Stimulated activated naive CD8-positive, alpha-beta T cell treated with anti-CD3 and anti-CD28 coated beads, Interleukin-15, Interleukin-2, amounts not matched to agents 100 ng/mL and 50 ng/mL, for 24 hours (primary cell): ENCODE data around the gene CHST9.

ENCODE experiments used
- H3K27ac Mint-ChIP-seq: one replicate; pipeline ENCODE4 v1.8.0; 2021; ENCODE audit warnings: mild to moderate bottlenecking, mixed read lengths
- H3K27me3 Mint-ChIP-seq: one replicate; pipeline ENCODE4 v1.8.0; 2021; ENCODE audit warnings: mixed read lengths
- H3K36me3 Mint-ChIP-seq: one replicate; pipeline ENCODE4 v1.8.0; 2021; ENCODE audit warnings: low read depth, mixed read lengths
- H3K4me1 Mint-ChIP-seq: one replicate; pipeline ENCODE4 v1.8.0; 2021; ENCODE audit warnings: low read depth, mixed read lengths
- H3K4me3 Mint-ChIP-seq: one replicate; pipeline ENCODE4 v1.8.0; 2021; ENCODE audit warnings: mild to moderate bottlenecking, mixed read lengths
- H3K9me3 Mint-ChIP-seq: one replicate; pipeline ENCODE4 v1.8.0; 2021; ENCODE audit warnings: mixed read lengths

CHST9 gene

DNA sequence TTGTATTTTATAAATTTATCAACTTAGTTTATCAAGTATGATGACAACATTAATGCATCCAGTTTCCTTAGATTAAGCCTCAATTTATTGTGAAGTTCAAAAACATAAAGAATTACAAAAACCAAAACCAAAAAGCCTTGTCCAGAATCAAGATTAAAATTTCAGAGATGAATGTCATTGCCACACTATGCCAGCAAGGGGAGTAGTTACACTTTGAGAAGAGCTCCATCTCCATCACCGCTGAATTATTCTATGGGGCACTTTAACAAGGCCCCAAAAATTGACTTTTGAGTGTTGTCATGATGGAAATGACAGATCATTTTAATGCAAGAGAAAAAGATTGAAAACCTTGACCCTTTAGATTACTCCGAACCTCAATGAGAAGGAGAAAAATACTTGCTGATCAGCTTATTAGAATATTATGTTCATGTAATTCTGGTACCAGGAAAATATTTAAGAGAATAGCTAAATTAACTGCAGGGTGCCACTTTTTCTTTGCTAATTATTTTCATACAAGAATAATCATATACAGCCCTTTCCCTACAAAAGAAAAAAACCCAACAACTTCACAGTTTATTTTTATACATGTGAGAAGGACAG, 167.1 kb downstream of the CHST9 start:
- Mint-ChIP-seq H3K27me3 (no peaks in the 10 kb centered on the region), H3K27ac (no peak overlapping the region), H3K4me1 (no peaks in the 10 kb centered on the region), H3K9me3 (peaks cover 5% of the 10 kb centered on the region), H3K4me3 (no peak overlapping the region), H3K36me3 (no peaks in the 10 kb centered on the region)

DNA sequence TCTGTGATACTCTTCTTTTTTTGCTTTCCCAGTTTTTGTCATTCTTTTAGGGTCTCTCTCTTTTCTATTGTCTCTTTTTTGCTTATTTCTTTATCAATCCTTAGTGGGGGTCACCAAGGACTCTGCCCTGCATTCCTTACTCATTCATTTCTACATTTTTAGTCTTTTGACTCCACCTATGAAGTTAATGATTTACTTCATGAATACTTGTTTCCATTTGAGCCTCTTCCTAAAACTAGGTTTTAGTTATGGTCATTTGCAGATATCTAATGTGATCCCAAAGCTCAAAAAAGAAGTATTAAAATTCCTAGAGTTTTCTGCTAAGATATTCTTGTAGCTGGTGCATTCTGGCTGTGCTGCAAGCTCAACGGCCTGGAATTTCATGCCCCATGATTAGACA, 170.3 kb downstream of the CHST9 start:
- Mint-ChIP-seq H3K9me3 (peaks cover 4% of the 10 kb centered on the region), H3K27ac (no peak overlapping the region), H3K27me3 (no peaks in the 10 kb centered on the region), H3K4me1 (no peaks in the 10 kb centered on the region), H3K4me3 (no peak overlapping the region), H3K36me3 (no peaks in the 10 kb centered on the region)

DNA sequence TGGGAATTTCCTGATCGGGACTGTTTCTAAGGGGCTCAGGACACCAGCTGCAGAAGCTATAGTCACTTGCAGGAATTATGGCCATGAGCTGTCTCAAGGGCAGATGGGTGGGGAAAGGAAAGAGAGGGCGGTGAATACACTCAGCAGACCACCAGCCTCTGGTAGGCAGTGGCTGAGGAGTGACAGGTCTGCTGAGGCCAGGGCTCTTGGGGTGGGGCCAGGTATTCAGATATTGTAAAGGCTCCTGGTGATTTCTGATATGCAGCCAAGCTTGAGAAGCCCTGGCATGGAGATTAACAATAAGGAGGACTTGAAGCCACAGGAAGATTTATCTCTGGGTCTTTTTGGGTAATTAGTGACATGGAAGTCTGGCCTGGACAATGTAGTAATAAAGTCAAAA, 174.3 kb downstream of the CHST9 start:
- Mint-ChIP-seq H3K27me3 (peaks cover 7% of the 10 kb centered on the region), H3K9me3 (no peaks in the 10 kb centered on the region), H3K4me3 (no peak overlapping the region), H3K4me1 (no peaks in the 10 kb centered on the region), H3K36me3 (no peaks in the 10 kb centered on the region), H3K27ac (no peak overlapping the region)

DNA sequence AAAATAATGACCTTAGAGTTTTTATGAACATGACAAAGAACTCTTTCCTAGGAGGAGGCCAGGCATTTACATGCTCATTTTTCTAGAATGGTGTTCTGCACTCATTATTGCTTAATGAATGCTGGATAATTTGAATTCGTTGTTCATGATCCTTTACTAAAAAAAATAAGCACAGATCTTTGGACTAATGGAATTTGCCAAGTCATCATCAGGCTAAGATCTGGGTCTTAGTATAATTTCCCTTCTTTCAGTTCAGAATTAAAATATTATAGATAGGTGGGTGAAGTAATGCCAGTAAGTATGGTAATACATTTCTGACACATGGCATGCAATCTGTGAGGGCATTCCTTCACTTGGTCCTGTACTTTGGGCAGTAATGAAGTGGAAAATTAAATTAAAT, 175.8 kb downstream of the CHST9 start:
- Mint-ChIP-seq H3K4me1 (no peaks in the 10 kb centered on the region), H3K27me3 (peaks cover 7% of the 10 kb centered on the region), H3K4me3 (no peak overlapping the region), H3K9me3 (no peaks in the 10 kb centered on the region), H3K27ac (no peak overlapping the region), H3K36me3 (no peaks in the 10 kb centered on the region)

DNA sequence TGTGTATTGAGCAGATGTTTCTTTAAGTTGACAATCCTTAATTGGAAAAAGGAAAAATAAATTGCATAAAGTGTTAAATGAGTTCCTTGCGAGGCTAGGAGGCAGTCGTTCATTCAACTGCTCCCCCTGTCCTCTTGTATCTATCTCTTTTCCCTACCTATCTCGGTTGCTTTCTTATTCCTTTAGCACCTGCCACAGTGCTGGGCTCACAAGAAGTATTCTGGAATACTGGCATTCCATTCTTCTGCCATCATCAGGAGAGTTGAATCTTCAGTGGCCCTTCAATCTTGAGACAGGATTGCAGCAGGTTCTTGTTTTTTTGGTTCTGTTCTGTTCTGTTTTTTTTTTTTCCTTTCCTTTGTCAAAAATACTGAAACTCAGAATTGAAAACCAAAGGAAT, 176.5 kb downstream of the CHST9 start:
- no peak overlapping the region for H3K4me3 Mint-ChIP-seq
- H3K9me3 Mint-ChIP-seq: no peaks in the 10 kb centered on the region
- H3K4me1 Mint-ChIP-seq: no peaks in the 10 kb centered on the region
- peaks cover 7% of the 10 kb centered on the region for H3K27me3 Mint-ChIP-seq
- no peak overlapping the region for H3K27ac Mint-ChIP-seq
- no peaks in the 10 kb centered on the region for H3K36me3 Mint-ChIP-seq

DNA sequence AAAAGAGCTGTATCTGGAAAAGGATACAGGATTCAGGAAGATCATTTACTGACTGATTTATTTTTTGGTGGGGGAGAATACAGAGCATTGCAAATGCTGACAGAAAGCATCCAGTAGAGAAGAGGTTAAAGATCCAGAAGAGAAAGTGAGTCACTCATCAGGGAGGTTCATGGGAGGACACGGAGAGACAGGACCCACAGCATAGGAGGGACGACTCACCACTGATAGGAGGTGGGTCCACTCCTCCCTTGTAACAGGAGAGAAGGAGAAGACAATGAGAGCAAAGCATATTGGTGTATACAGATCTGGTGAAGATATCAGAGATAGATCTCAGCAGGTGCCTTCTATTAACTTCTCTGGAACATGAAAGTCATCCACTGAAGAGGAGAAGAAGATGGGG, 177.2 kb downstream of the CHST9 start:
- H3K4me3 Mint-ChIP-seq: no peak overlapping the region
- H3K27me3 Mint-ChIP-seq: peaks cover 7% of the 10 kb centered on the region
- no peaks in the 10 kb centered on the region for H3K4me1 Mint-ChIP-seq
- no peak overlapping the region for H3K27ac Mint-ChIP-seq
- no peaks in the 10 kb centered on the region for H3K9me3 Mint-ChIP-seq
- H3K36me3 Mint-ChIP-seq: no peaks in the 10 kb centered on the region

DNA sequence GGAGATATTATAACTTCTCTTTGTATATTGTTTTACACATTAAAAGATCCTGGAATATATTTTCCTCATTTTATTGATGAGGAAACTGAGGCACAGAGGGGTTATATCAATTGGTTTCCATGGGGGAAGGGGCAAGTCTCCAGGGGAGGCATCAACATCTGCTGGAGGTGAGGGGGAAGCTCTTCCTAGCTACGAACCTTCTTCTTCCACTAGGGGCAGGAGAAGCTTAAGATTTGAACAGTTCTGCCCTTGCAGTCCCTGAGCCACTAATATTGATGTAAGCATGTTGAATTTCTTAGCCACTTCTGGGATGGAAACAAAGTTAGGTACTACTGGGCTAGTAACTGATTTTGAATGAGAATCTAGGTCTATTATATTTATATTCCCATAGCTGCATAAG, 179.5 kb downstream of the CHST9 start:
- H3K4me1 Mint-ChIP-seq: no peaks in the 10 kb centered on the region
- H3K27ac Mint-ChIP-seq: no peak overlapping the region
- H3K27me3 Mint-ChIP-seq: peaks cover 7% of the 10 kb centered on the region
- no peaks in the 10 kb centered on the region for H3K36me3 Mint-ChIP-seq
- H3K9me3 Mint-ChIP-seq: no peaks in the 10 kb centered on the region
- H3K4me3 Mint-ChIP-seq: no peak overlapping the region

GRCh38 chr18:27004056-27004829, 180.9 kb downstream of the CHST9 start:
- Mint-ChIP-seq H3K27me3 (peaks cover 7% of the 10 kb centered on the region), H3K27ac (no peak overlapping the region), H3K9me3 (no peaks in the 10 kb centered on the region), H3K4me1 (no peaks in the 10 kb centered on the region), H3K4me3 (no peak overlapping the region), H3K36me3 (no peaks in the 10 kb centered on the region)

GRCh38 chr18:26999797-27000196, 185.3 kb downstream of the CHST9 start:
- H3K36me3 Mint-ChIP-seq: no peaks in the 10 kb centered on the region

DNA sequence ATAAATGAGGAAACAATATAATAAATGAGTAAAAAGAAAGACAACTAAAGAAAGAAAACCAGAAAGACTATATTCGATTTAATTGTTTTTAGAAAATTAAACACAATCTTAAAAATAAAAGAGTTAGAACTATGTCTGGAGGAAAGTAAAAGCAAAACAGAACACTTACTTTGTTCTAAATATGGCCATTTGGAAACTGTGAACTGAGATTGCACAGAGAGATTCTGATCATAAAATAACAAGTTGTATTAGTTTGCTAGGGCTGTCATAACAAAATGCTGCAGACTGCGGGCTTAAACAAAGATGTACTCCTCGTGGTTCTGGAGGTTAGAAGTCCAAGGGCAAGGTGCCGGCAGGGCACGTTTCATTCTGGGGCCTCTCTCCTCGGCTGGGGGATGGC, 191.5 kb downstream of the CHST9 start:
- Mint-ChIP-seq H3K4me1 (no peaks in the 10 kb centered on the region), H3K4me3 (no peak overlapping the region), H3K27me3 (no peaks in the 10 kb centered on the region), H3K9me3 (peaks cover 6% of the 10 kb centered on the region), H3K36me3 (no peaks in the 10 kb centered on the region), H3K27ac (no peak overlapping the region)

More at GRCh38 chr18:26999797-27000196, 185.3 kb downstream of the CHST9 start:
- Mint-ChIP-seq H3K9me3 (no peaks in the 10 kb centered on the region), H3K27me3 (no peaks in the 10 kb centered on the region), H3K4me3 (no peak overlapping the region), H3K4me1 (no peaks in the 10 kb centered on the region), H3K27ac (no peak overlapping the region)

GRCh38 chr18:26992926-26993325, 192.2 kb downstream of the CHST9 start:
- Mint-ChIP-seq H3K27ac (no peak overlapping the region), H3K36me3 (no peaks in the 10 kb centered on the region), H3K27me3 (no peaks in the 10 kb centered on the region), H3K4me3 (no peak overlapping the region), H3K4me1 (no peaks in the 10 kb centered on the region), H3K9me3 (peaks cover 6% of the 10 kb centered on the region)

DNA sequence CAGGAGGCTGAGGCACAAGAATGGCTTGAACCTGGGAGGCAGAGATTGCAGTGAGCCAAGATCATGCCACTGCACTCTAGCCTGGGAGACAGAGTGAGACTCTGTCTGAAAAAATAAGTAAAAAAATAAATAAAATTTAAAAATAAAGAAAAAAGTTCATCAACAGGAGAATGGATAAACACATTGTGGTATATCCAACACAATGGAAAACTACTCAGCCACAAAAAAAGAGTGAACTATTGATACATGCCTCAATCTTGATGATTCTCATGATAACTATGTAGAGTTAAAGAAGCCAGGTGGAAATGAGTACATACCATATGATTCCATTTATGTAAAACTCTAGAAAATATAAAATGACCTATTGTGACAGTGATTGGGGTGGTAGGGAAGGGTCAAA, 195.3 kb downstream of the CHST9 start:
- Mint-ChIP-seq H3K27ac (no peak overlapping the region), H3K4me1 (no peaks in the 10 kb centered on the region), H3K9me3 (peaks cover 6% of the 10 kb centered on the region), H3K36me3 (no peaks in the 10 kb centered on the region), H3K27me3 (no peaks in the 10 kb centered on the region), H3K4me3 (no peak overlapping the region)

- Mint-ChIP-seq H3K27ac (no peak overlapping the region), H3K27me3 (no peaks in the 10 kb centered on the region), H3K9me3 (no peaks in the 10 kb centered on the region), H3K36me3 (no peaks in the 10 kb centered on the region), H3K4me1 (no peaks in the 10 kb centered on the region), H3K4me3 (no peak overlapping the region)
These were observed 203.6 kb downstream of the CHST9 start for GRCh38 chr18:26981360-26982082.

- Mint-ChIP-seq H3K4me1 (no peaks in the 10 kb centered on the region), H3K9me3 (no peaks in the 10 kb centered on the region), H3K27ac (no peak overlapping the region), H3K4me3 (no peak overlapping the region), H3K36me3 (no peaks in the 10 kb centered on the region), H3K27me3 (no peaks in the 10 kb centered on the region)
These were observed 206.2 kb downstream of the CHST9 start for GRCh38 chr18:26978812-26979341.

- H3K4me3 Mint-ChIP-seq: no peak overlapping the region
- H3K9me3 Mint-ChIP-seq: peaks cover 4% of the 10 kb centered on the region
- H3K36me3 Mint-ChIP-seq: no peaks in the 10 kb centered on the region
These were observed 207.3 kb downstream of the CHST9 start for GRCh38 chr18:26977781-26978180.

More at GRCh38 chr18:26977781-26978180, 207.3 kb downstream of the CHST9 start:
- Mint-ChIP-seq H3K4me1 (no peaks in the 10 kb centered on the region), H3K27me3 (no peaks in the 10 kb centered on the region), H3K27ac (no peak overlapping the region)
